Ovary (tissue), 9 donors: ENCODE data around the gene TLL2. TPM values are rescaled to one million over a fixed set of nuclear protein-coding genes. Genes with fewer than 3 reads are reported as not detected.

Experiments used
- DNase-seq, 5 donors: peaks; one replicate each; pipeline ENCODE4 v3.0.0-alpha.2; 2019 to 2020
- H3K27ac ChIP-seq, 2 donors: fragments of 200-600 bp; one replicate each; pipeline versions ENCODE4 v1.5.1 to v1.8.0; 2019 to 2022
- H3K27me3 ChIP-seq: fragments of 200-600 bp; one replicate; pipeline ENCODE4 v1.8.0; 2022
- H3K36me3 ChIP-seq: fragments of 200-600 bp; sonication (generic); one replicate; pipeline ENCODE4 v1.5.1; 2019
- H3K4me1 ChIP-seq: one replicate; pipeline ENCODE4 v1.8.1; 2013; ENCODE audit warnings: mild to moderate bottlenecking, moderate library complexity; ENCODE audit not compliant: insufficient read depth
- H3K4me3 ChIP-seq: fragments of 200-600 bp; sonication (generic); one replicate; pipeline ENCODE4 v1.5.1; 2017
- H3K9me3 ChIP-seq, 2 donors: fragments of 200-600 bp in 1 of 2; sonication (generic) in 1 of 2; one replicate each; pipeline versions ENCODE4 v1.5.1 to v1.8.1; 2013 to 2019; ENCODE audit warnings: mild to moderate bottlenecking in 1 of 2, moderate library complexity in 1 of 2
- CTCF ChIP-seq, 3 donors: fragments of 450-650 bp in 2 of 3; fragments of 200-600 bp in 1 of 3; IDR thresholded peaks; one replicate each; pipeline versions ENCODE4 v1.5.1 to v1.8.0; 2016 to 2022; ENCODE audit warnings: antibody characterized with exemption in 3 of 3, mild to moderate bottlenecking in 1 of 3
- EP300 ChIP-seq: sonication (generic); formaldehyde crosslinking; IDR thresholded peaks from one replicate; pipeline ENCODE4 v1.6.1; 2017; ENCODE audit warnings: antibody characterized with exemption
- POLR2A ChIP-seq: fragments of 450-650 bp; IDR thresholded peaks from one replicate; pipeline ENCODE4 v1.6.1; 2017; ENCODE audit warnings: antibody characterized with exemption, mild to moderate bottlenecking, moderate library complexity
- WGBS, 3 donors: extraction: QIAGEN DNeasy Blood & Tissue Kit in 1 of 3; methylation state at CpG; one replicate each; pipeline versions ENCODE4 v1.1.5 to v1.1.7; 2013 to 2017; 5-methylcytosine and 5-hydroxymethylcytosine counted together
- intact Hi-C, 4 donors: fragments of 100-400 bp; cut with DNase I; formaldehyde crosslinking; loops; one replicate each; pipeline versions ENCODE4 v1.11.0 to v1.15.1; 2022 to 2023
- polyA plus RNA-seq, 2 donors: library from polyadenylated mRNA; stranded (reverse); fragments of 200-250 nt in 1 of 2; fragments of 350-450 nt in 1 of 2; fragmentation: Illumina TruSeq in 1 of 2; extraction: RNeasy Lipid Tissue Mini Kit (QIAGEN cat#74804) in 1 of 2; gene quantifications; one replicate each; pipeline ENCODE4 v1.2.3, GENCODE V29; 2013 to 2014
- total RNA-seq, 7 donors: library from RNA; depleted of rRNA in 2 of 7; stranded (reverse); fragments of >200 nt in 2 of 7; fragmentation: NEBNext Ultra II Directional in 3 of 7; extraction: Animal tissue kit (Norgen Biotek cat#: 25700) in 3 of 7; gene quantifications; one replicate each; pipeline versions ENCODE4 v1.1.0 to v1.2.4, GENCODE V29; 2016 to 2023
- donor health status: DM: no; HTN: no; CAD: no; lungs with moderate emphysema.
- donor health status: DM: no; HTN: no; CAD: no.
- donor health status: Bipolar disorder and iron deficiency.
- donor health status: DM: yes; HTN: yes; CAD: no.
- donor health status: DM: no; HTN: no; CAD: no.
- donor health status: DM: yes; HTN: yes; CAD: no.

The TLL2 gene
- total and polyA plus RNA-seq, 9 donors: 0.07 to 0.68 (median 0.29) TPM; not detected in 1

- TF ChIP-seq EP300 (no peak), POLR2A (no peak), CTCF (IDR thresholded peaks at IDR 0.05) (no peak)
- DNase-seq: no peak
- Histone ChIP-seq H3K27ac (no peak overlapping the region), H3K4me3 (no peak overlapping the region), H3K9me3 (no peaks in the 10 kb centered on the region), H3K36me3 (no peaks in the 10 kb centered on the region), H3K27me3 (no peaks in the 10 kb centered on the region), H3K4me1 (no peaks in the 10 kb centered on the region)
- intact Hi-C loops: no loop called here
- 72 to 79% (median 76%) methylated on average over 12 of the region's 12 CpGs for WGBS, 3 donors
Observed at GRCh38 chr10:96450529-96451207, 63.1 kb downstream of the TLL2 start.

- 48 to 77% (median 68%) methylated on average over 4 of the region's 4 CpGs for WGBS, 3 donors
- Histone ChIP-seq H3K4me3 (no peak overlapping the region), H3K27ac (no peak overlapping the region), H3K27me3 (no peaks in the 10 kb centered on the region), H3K36me3 (no peaks in the 10 kb centered on the region), H3K4me1 (no peaks in the 10 kb centered on the region), H3K9me3 (no peaks in the 10 kb centered on the region)
- intact Hi-C loops: no loop called here
- TF ChIP-seq EP300 (no peak), POLR2A (no peak), CTCF (IDR thresholded peaks at IDR 0.05) (no peak)
- DNase-seq: no peak
Observed at GRCh38 chr10:96448558-96448957, 65.2 kb downstream of the TLL2 start.

GRCh38 chr10:96448021-96448457, 65.7 kb downstream of the TLL2 start:
- Histone ChIP-seq H3K4me3 (no peak overlapping the region), H3K36me3 (no peaks in the 10 kb centered on the region), H3K4me1 (no peaks in the 10 kb centered on the region), H3K9me3 (no peaks in the 10 kb centered on the region), H3K27ac (no peak overlapping the region), H3K27me3 (no peaks in the 10 kb centered on the region)
- intact Hi-C loops: no loop called here
- DNase-seq: peak in 2 of 5 donors; percentile 22 to 41
- 34 to 49% (median 49%) methylated on average over 15 of the region's 15 CpGs for WGBS, 3 donors
- TF ChIP-seq POLR2A (no peak), EP300 (no peak), CTCF (IDR thresholded peaks at IDR 0.05) (no peak)

GRCh38 chr10:96446966-96447596, 66.6 kb downstream of the TLL2 start:
- no peak for TF ChIP-seq EP300
- H3K9me3 ChIP-seq: no peaks in the 10 kb centered on the region
- DNase-seq: no peak
- no peaks in the 10 kb centered on the region for H3K27me3 ChIP-seq
- H3K36me3 ChIP-seq: no peaks in the 10 kb centered on the region
- intact Hi-C loops: no loop called here
- H3K4me3 ChIP-seq: no peak overlapping the region
- H3K4me1 ChIP-seq: no peaks in the 10 kb centered on the region
- WGBS, 3 donors: 58 to 66% (median 61%) methylated on average over 10 of the region's 10 CpGs
- H3K27ac ChIP-seq: no peak overlapping the region

- Histone ChIP-seq H3K9me3 (no peaks in the 10 kb centered on the region), H3K27ac (no peak overlapping the region), H3K36me3 (no peaks in the 10 kb centered on the region), H3K4me3 (no peak overlapping the region), H3K27me3 (no peaks in the 10 kb centered on the region), H3K4me1 (no peaks in the 10 kb centered on the region)
- 63 to 69% (median 69%) methylated on average over 13 of the region's 13 CpGs for WGBS, 3 donors
- no peak for TF ChIP-seq POLR2A
- TF ChIP-seq EP300: no peak
- TF ChIP-seq CTCF (IDR thresholded peaks at IDR 0.05): no peak
- intact Hi-C loops: no loop called here
- DNase-seq: no peak
Observed at GRCh38 chr10:96441987-96442643, 71.6 kb downstream of the TLL2 start.
